K562 (cell line): ENCODE measurements around the gene TENT4A. TPM values are rescaled to one million over a fixed set of nuclear protein-coding genes. Genes with fewer than 3 reads are reported as not detected.

Source experiments
- ATAC-seq: fragments of 200-7000 bp; cut with Tn5 transposase; 3 replicates; pipeline ENCODE4 v1.9.1; 2020; ENCODE audit warnings: moderate library complexity
- BruUV-seq: library from RNA; stranded (reverse); fragments of 400-500 nt; replicated peaks from 2 replicates; lab custom pipeline; 2021; lab: Mats Ljungman, UMichigan
- CTCF ChIA-PET: fragments of 300-600 bp; formaldehyde crosslinking; extraction: SDS; loops from one replicate; lab custom pipeline; 2021; ENCODE audit warnings: low intra/inter-chr PET ratio; lab: Yijun Ruan, JAX
- POLR2A ChIA-PET: fragments of 300-600, 350-650 bp; sonication (Branson Sonifier 250); formaldehyde crosslinking; extraction: SDS; loops from one replicate; lab custom pipeline; 2021; ENCODE audit warnings: antibody characterized with exemption, inconsistent platforms; lab: Yijun Ruan, JAX
- DNase-seq, 4 experiments: peaks; one replicate each; pipeline versions ENCODE4 v3.0.0 to v3.0.0-alpha.2; 2011 to 2018; ENCODE audit warnings: low spot score in 3 of 4, mixed read lengths in 3 of 4; ENCODE audit errors: extremely low read depth in 1 of 4
- FAIRE-seq: peaks from 2 replicates; lab custom pipeline; 2011; peaks lifted over from hg19 to GRCh38; lab: Jason Lieb, UNC
- H2AFZ ChIP-seq: 2 replicates; pipeline ENCODE4 v1.6.0; 2011; ENCODE audit warnings: low read depth, low read length, control low read depth, inconsistent platforms
- H3K27ac ChIP-seq: fragments of 200-600 bp; 3 replicates; pipeline ENCODE4 v1.8.0; 2011; ENCODE audit warnings: low read depth, mild to moderate bottlenecking, control low read depth, inconsistent platforms, low read length, moderate library complexity, mixed read lengths; ENCODE audit errors: extremely low read depth
- H3K27me3 ChIP-seq, 2 experiments: fragments of 300-600 bp in 1 of 2; 2 replicates in 1 of 2; 3 replicates in 1 of 2; pipeline versions ENCODE4 v1.6.0 to v1.8.0; 2011; ENCODE audit warnings: inconsistent platforms in 2 of 2, low read length in 2 of 2, mild to moderate bottlenecking in 1 of 2, mixed read lengths in 1 of 2, moderate library complexity in 1 of 2; ENCODE audit not compliant: control insufficient read depth in 2 of 2, insufficient read depth in 2 of 2
- H3K36me3 ChIP-seq: fragments of 300-600 bp; 3 replicates; pipeline ENCODE4 v1.8.0; 2011; ENCODE audit warnings: mild to moderate bottlenecking, low read length, inconsistent platforms; ENCODE audit not compliant: control insufficient read depth, insufficient read depth
- H3K4me1 ChIP-seq, 2 experiments: fragments of 200-600 bp in 1 of 2; replicated peaks in 1 of 2; 2 replicates in 1 of 2; 3 replicates in 1 of 2; pipeline versions ENCODE4 v1.5.1 to v1.8.0; 2011; ENCODE audit warnings: inconsistent platforms in 2 of 2, low read length in 2 of 2, mild to moderate bottlenecking in 1 of 2, mixed read lengths in 1 of 2, moderate library complexity in 1 of 2; ENCODE audit not compliant: control insufficient read depth in 2 of 2, insufficient read depth in 2 of 2
- H3K4me2 ChIP-seq: 2 replicates; pipeline ENCODE4 v1.6.1; 2011; ENCODE audit warnings: low read length, control low read depth, inconsistent platforms, mixed read lengths; ENCODE audit not compliant: insufficient read depth
- H3K4me3 ChIP-seq: fragments of 200-600 bp; sonication (generic), shearing (Covaris generic); 2 replicates; pipeline ENCODE4 v1.5.1; 2016; ENCODE audit warnings: control low read depth, inconsistent platforms
- H3K79me2 ChIP-seq: fragments of 200-600 bp; 3 replicates; pipeline ENCODE4 v1.8.0; 2011; ENCODE audit warnings: low read length, inconsistent platforms; ENCODE audit not compliant: control insufficient read depth, insufficient read depth
- H3K9ac ChIP-seq, 2 experiments: 2 replicates each; pipeline versions ENCODE4 v1.6.0 to v1.6.1; 2011; ENCODE audit warnings: low read depth in 2 of 2, low read length in 2 of 2, control low read depth in 1 of 2, inconsistent platforms in 1 of 2, mild to moderate bottlenecking in 1 of 2, mixed read lengths in 1 of 2; ENCODE audit not compliant: insufficient read depth in 1 of 2
- H3K9me1 ChIP-seq: one replicate; pipeline ENCODE4 v1.6.0; 2011; ENCODE audit warnings: inconsistent platforms, mild to moderate bottlenecking, low read length, moderate library complexity; ENCODE audit not compliant: control insufficient read depth, insufficient read depth
- H3K9me3 ChIP-seq: replicated peaks from 2 replicates; pipeline ENCODE4 v1.5.1; 2011; ENCODE audit warnings: low read depth, low read length, inconsistent platforms; ENCODE audit not compliant: control insufficient read depth, insufficient read depth
- H4K20me1 ChIP-seq: replicated peaks from 2 replicates; pipeline ENCODE4 v1.6.1; 2011; ENCODE audit warnings: low read length, inconsistent platforms, mixed read lengths; ENCODE audit not compliant: control insufficient read depth, insufficient read depth
- ARID4B ChIP-seq: sonication (generic); formaldehyde crosslinking; IDR thresholded peaks from 2 replicates; pipeline ENCODE4 v1.8.0; 2022; ENCODE audit warnings: mild to moderate bottlenecking, missing genetic modification reagents
- CSDE1 ChIP-seq, 2 experiments: fragments of 450-650 bp; IDR thresholded peaks; 2 replicates each; pipeline ENCODE4 v1.6.1; 2016; ENCODE audit warnings: mild to moderate bottlenecking in 1 of 2
- E2F4 ChIP-seq: sonication (generic); formaldehyde crosslinking; IDR thresholded peaks from 2 replicates; pipeline ENCODE4 v1.8.0; 2022; ENCODE audit warnings: mild to moderate bottlenecking, low read depth, missing genetic modification reagents
- EHMT2 ChIP-seq: fragments of 450-650 bp; IDR thresholded peaks from 2 replicates; pipeline ENCODE4 v1.6.1; 2018; ENCODE audit warnings: antibody characterized with exemption
- ETS2 ChIP-seq: IDR thresholded peaks from 2 replicates; pipeline ENCODE4 v1.6.1; 2016; ENCODE audit warnings: borderline replicate concordance, missing genetic modification characterization, mild to moderate bottlenecking, moderate library complexity, missing compliant biosample characterization; ENCODE audit not compliant: poor library complexity, severe bottlenecking
- GABPA ChIP-seq: fragments of 200-800 bp; sonication (Bioruptor generic); conservative IDR thresholded peaks from 2 replicates; pipeline ENCODE4 v1.6.1; 2016; ENCODE audit warnings: low read depth, missing genetic modification characterization, missing compliant biosample characterization
- GTF2A2 ChIP-seq: IDR thresholded peaks from 2 replicates; pipeline ENCODE4 v1.6.1; 2016; ENCODE audit warnings: mild to moderate bottlenecking, missing genetic modification characterization, missing compliant biosample characterization
- MLLT1 ChIP-seq, 2 experiments: fragments of 450-650 bp; IDR thresholded peaks; 2 replicates each; pipeline ENCODE4 v1.6.1; 2016
- STAT5B ChIP-seq: fragments of 250-450 bp; sonication (Bioruptor Pico); IDR thresholded peaks from 2 replicates; pipeline ENCODE4 v1.8.0; 2021; ENCODE audit warnings: mild to moderate bottlenecking, inconsistent platforms
- ZNF165 ChIP-seq: fragments of 250-450 bp; sonication (Bioruptor Pico); IDR thresholded peaks from 2 replicates; pipeline ENCODE4 v1.4.0; 2020; ENCODE audit warnings: borderline replicate concordance
- WGBS: fragments of 100-300 bp; shearing (Covaris generic); methylation state at CpG from one replicate; pipeline ENCODE4 v1.1.6; 2016; ENCODE audit warnings: low coverage, mixed read lengths; ENCODE audit not compliant: insufficient coverage; ENCODE audit errors: missing lambda C conversion rate; 5-methylcytosine and 5-hydroxymethylcytosine counted together
- in situ Hi-C: fragments of 300-500 bp; cut with MboI; formaldehyde crosslinking; loops from 4 replicates; pipeline ENCODE4 v1.15.0; 2018; ENCODE audit warnings: inconsistent platforms, mixed read lengths
- intact Hi-C: fragments of 100-400 bp; cut with micrococcal nuclease; formaldehyde crosslinking; loops from 2 replicates; pipeline ENCODE4 v1.14.2; 2022
- polyA plus RNA-seq, 8 experiments: library from polyadenylated mRNA; depleted of rRNA in 4 of 8; stranded (reverse) in 5 of 8; unstranded in 3 of 8; fragments of >200 nt; fragmentation: Nextera tagmentation in 2 of 8; fragmentation: Illumina TruSeq in 1 of 8; extraction: Ambion mirVana in 2 of 8; extraction: Trizol in 1 of 8; gene quantifications; 2 replicates each; pipeline versions ENCODE4 v1.2.1 to v1.2.3, GENCODE V29; 2011 to 2014; ENCODE audit warnings: inconsistent platforms in 1 of 8, missing spikeins in 1 of 8
- total RNA-seq, 7 experiments: library from RNA; depleted of rRNA in 6 of 7; stranded (reverse); fragments of >200 nt in 6 of 7; fragmentation: Illumina TruSeq in 2 of 7; extraction: Trizol in 2 of 7; gene quantifications; 2 replicates each; pipeline versions ENCODE4 v1.2.1 to v1.2.3, GENCODE V29; 2011 to 2021; ENCODE audit warnings: low replicate concordance in 1 of 7

Gene TENT4A
- total and polyA plus RNA-seq, 9 of the 15 experiments (the other 6 are each of a cell fraction or from before 2014, with no cell fraction given), result 1.3 to 27.3 (median 13.0) TPM

GRCh38 chr5:6780802-6781391 lies 67.7 kb downstream of the TENT4A start:
- H3K4me2 ChIP-seq, result no peak overlapping the region
- peaks cover 25 to 42% of the 10 kb centered on the region in 2 experiments for H3K27me3 ChIP-seq
- H3K9me3 ChIP-seq, result no peaks in the 10 kb centered on the region
- intact Hi-C loops, result no loop called here
- FAIRE-seq (peak; percentile 83), DNase-seq (peak; percentile 59 to 77 (median 70)), ATAC-seq (peak; percentile 96)
- in situ Hi-C loops, result no loop called here
- no peak overlapping the region for H3K27ac ChIP-seq
- no peaks in the 10 kb centered on the region for H3K36me3 ChIP-seq
- H3K9me1 ChIP-seq, result no peaks in the 10 kb centered on the region
- no peaks in the 10 kb centered on the region for H4K20me1 ChIP-seq
- H3K9ac ChIP-seq, result no peak overlapping the region
- H2AFZ ChIP-seq, result peak overlapping the region; percentile 20; the same call in 1 of the 2 replicates
- no peaks in the 10 kb centered on the region for H3K79me2 ChIP-seq
- CTCF ChIA-PET, result no interaction called here
- no TSS peak for BruUV-seq
- H3K4me3 ChIP-seq, result no peak overlapping the region
- 9% methylated on average over 7 of the region's 7 CpGs for WGBS
- POLR2A ChIA-PET, result no interaction called here
- no peaks in the 10 kb centered on the region for H3K4me1 ChIP-seq
- TF ChIP-seq STAT5B (CRISPR knock-in tag), result no peak
- TF ChIP-seq CSDE1 (IDR thresholded peaks at IDR 0.05), result no peak
- no peak for TF ChIP-seq ARID4B (CRISPR knock-in tag)
- TF ChIP-seq EHMT2, result peak; percentile 59
- TF ChIP-seq ZNF165 (CRISPR knock-in tag), result no peak
- TF ChIP-seq GTF2A2, result no peak
- no peak for TF ChIP-seq MLLT1 (IDR thresholded peaks at IDR 0.05)
- no peak for TF ChIP-seq GABPA
- no peak for TF ChIP-seq ETS2
- no peak for TF ChIP-seq E2F4 (CRISPR knock-in tag)
